ENCODE data around the gene NFE2L2.

DNA sequence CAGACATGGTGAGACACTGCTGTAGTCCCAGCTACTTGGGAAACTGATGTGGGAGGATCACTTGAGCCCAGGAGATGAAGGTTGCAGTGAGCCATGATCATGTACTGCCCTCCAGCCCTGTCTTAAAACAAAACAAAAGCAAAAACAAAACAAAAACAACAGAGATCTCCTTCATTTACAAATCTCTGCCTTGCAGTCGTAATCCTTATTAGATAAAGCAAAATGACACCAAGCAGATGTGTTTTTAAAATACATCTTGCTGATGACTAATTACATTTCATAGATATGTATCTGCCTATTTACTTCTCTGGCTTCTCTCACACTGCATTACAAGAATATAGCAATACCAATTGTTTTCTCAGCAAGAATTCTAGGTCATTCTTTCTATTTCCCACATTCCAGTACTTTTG, 22.8 kb downstream of the NFE2L2 start:
- TF ChIP-seq, protein P1, sequence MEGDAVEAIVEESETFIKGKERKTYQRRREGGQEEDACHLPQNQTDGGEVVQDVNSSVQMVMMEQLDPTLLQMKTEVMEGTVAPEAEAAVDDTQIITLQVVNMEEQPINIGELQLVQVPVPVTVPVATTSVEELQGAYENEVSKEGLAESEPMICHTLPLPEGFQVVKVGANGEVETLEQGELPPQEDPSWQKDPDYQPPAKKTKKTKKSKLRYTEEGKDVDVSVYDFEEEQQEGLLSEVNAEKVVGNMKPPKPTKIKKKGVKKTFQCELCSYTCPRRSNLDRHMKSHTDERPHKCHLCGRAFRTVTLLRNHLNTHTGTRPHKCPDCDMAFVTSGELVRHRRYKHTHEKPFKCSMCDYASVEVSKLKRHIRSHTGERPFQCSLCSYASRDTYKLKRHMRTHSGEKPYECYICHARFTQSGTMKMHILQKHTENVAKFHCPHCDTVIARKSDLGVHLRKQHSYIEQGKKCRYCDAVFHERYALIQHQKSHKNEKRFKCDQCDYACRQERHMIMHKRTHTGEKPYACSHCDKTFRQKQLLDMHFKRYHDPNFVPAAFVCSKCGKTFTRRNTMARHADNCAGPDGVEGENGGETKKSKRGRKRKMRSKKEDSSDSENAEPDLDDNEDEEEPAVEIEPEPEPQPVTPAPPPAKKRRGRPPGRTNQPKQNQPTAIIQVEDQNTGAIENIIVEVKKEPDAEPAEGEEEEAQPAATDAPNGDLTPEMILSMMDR (IDR thresholded peaks at IDR 0.05 in 4 of 5, conservative IDR thresholded peaks at IDR 0.05 in 1 of 5): no peak
- TF ChIP-seq POLR2A (IDR thresholded peaks at IDR 0.05): no peak

All from gastrocnemius medialis (tissue), 4 donors.